Measurements from ENCODE around the gene TMEM139.

TMEM139 gene

GRCh38 chr7:143284591-143285469, at the start of gene TMEM139:
Gene TMEM139, plus strand, starts transcription at chr7:143284958. Its CDS starts 1,000 bp downstream, at chr7:143285958.
- no peak for DNase-seq

- no peak for DNase-seq
Measured at GRCh38 chr7:143235561-143235960, 49.2 kb upstream of the TMEM139 start.

DNA sequence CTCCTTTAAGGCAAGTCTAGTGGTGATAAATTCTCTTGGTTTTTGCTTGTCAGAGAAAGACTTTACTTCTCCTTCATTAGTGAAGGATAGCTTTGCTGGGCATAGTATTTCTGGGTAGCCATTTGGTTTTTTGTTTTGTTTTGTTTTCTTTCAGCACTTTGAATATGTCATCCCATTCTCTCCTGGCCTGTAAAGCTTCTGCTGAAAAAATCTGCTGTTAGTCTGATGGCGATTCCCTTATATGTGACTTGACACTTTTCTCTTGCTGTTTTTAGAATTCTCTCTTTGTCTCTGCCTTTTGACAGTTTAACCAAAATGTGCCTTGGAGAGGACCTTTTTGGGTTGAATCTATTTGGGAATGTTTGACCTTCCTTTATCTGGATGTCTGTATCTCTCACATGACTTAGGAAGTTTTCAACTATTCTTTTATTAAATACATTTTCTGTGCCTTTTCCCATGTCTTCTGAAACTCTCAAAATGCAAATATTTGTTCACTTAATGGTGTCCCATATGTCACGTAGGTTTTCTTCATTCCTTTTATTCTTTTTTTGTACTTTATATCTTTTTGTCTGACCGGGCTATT, 48.3 kb upstream of the TMEM139 start:
- DNase-seq, result no peak

GRCh38 chr7:143237366-143237765, 47.4 kb upstream of the TMEM139 start:
- DNase-seq, result no peak

GRCh38 chr7:143238289-143238980, 46.3 kb upstream of the TMEM139 start:
- DNase-seq, result no peak

- DNase-seq, result no peak
Measured at GRCh38 chr7:143239813-143240212, 44.9 kb upstream of the TMEM139 start.

DNA sequence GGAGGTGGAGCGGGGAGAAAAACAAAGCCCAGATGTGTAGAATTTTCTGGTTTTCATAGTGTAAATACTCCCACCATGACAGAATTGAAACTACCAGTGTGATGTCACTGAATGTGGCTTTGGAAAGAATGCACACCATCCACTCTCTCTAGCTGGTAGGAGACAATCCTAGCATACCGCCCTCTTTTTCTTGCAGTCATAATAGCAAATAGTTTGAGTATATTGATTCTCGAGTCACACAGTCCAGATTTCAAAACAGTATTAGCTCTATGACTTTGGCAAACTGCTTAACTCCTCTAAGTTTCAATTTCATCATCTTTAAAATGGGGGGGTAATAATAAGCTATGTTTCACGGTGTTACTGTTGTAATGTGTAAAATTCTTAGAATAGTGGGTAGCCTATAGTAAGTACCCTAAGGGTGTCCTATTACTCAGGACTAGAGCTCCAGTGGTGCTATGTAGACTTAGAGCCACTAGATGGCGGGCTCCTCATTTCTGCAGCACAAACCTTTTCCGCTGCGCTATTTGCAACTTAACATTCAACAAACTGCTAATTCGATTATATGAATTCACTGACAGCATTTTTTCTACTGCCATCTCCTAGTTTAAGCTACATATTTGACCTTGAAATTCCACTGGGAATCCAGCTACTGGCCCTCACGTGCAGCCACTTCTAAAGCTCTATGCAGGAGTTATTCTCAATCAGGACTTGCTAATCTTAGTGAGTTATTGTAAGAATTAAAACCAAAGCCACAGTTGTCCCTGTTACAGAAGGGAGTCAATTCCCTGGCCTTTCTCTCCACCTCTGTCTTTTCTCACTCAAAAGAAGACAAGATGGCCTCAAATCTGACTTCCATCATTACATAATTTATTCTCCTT, 44.2 kb upstream of the TMEM139 start:
- DNase-seq, result peak in 1 of 2 experiments; percentile 32

DNA sequence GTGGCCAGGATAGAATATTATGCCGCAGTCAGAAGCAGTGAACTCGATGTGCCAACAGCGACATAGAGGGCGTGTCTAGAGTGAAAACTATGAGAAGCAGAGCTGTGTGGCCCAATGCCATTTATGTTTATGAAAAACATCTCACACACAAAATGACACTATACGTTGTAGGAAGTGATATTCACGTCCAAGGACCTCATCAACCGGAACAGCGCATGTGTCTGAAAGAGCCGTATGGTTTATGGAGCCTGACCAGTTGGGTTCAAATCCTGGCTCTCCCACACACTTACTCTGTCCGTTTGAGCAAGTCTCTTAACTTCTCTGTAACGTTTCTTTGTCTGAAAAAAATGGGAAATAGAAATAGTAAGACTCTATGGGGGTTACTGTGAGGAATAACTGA, 42.5 kb upstream of the TMEM139 start:
- no peak for DNase-seq

DNA sequence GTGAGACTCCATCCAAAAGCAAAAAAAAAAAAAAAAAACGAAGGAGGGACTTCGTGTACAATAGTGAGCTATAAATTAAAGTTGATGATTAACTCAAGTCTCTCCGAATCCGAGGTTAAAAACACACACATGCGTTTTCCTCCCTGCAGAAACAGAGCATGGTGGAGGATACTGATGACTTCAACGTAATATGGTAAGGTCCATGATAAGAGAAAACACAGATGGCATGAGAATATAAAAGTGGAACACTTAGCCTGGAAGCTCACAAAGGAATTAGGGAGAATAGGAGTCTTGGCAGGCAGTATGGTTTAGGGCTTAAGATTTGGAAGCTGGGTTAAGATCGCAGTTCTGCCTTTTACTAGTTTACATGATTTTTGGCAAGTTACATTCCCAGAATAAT, 41.6 kb upstream of the TMEM139 start:
- DNase-seq, result no peak

GRCh38 chr7:143243614-143244013, 41.1 kb upstream of the TMEM139 start:
- DNase-seq, result no peak

DNA sequence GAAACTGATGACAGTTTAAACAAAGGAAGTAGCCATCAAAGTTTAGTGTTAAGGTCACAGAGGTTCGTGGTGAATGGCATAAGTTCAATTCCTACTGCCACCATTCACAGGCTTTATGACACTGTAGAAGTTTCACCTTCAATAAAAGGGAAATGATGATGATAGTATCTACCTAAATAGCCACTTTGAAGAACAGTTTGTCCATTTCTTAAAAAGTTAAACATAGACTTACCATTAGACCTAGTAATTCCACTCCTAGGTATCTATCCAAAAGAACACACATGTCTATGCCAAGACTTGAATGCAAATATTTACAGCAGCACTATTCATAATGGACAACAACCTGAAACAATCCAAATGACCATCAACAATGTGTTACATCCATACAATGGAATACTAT, 40.4 kb upstream of the TMEM139 start:
- DNase-seq, result no peak

DNA sequence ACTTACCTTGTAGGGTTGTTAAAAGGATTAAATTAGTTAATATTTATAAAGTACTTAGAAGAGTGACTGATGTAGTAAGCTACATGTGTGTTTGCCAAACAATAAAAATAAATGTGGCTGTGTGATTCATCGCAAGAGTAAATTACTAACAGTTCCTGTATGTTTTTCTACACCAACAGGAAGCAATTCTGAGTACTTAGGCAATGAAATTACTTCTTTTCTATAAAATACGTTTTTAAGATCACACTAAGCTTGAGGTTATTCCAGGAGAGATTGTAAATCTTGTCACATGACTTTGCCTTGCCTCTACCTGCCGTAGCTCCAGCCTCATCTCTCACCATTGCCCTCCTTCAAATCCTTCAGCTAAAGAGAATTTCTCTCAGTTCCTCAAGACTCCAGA, 39.6 kb upstream of the TMEM139 start:
- no peak for DNase-seq

DNA sequence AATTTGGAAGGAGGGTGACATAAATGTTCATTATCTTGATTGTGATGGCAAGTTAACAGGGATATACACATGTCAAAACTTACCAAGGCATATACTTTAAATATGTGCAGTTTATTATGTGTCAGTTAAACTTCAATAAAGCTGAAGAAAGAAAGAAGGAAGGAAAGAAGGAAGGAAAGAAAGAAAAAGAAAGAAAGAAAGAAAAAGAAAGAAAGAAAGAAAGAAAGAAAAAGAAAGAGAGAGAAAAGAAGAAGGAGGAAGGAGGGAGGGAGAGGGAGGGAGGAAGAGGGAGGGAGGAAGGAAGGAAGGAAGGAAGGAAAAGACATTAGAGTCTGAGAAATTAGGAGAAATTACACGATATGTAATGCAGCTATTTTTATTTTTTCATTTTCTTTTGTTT, 37.4 kb upstream of the TMEM139 start:
- no peak for DNase-seq

- no peak for DNase-seq
Measured at GRCh38 chr7:143248761-143249354, 35.9 kb upstream of the TMEM139 start.

GRCh38 chr7:143250199-143250598, 34.6 kb upstream of the TMEM139 start:
- no peak for DNase-seq

GRCh38 chr7:143250822-143251221, 33.9 kb upstream of the TMEM139 start:
- no peak for DNase-seq

GRCh38 chr7:143252006-143252405, 32.8 kb upstream of the TMEM139 start:
- DNase-seq, result no peak

DNA sequence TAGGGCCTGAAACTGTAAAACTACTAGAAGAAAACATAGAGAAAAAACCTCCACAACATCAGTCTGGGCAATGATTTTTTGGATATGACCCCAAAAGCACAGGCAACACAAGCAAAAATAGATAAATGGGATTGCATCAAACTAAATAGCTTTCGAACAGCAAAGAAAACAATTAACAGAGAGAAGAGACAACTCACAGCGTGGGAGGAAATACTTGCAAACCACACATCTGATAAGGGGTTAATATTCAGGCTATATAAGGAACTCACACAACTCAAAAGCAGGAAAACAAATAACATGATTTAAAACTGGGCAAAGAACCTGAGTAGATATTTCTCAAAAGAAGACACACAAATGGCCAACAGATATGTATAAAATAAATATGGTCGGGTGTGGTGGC, 29.2 kb upstream of the TMEM139 start:
- no peak for DNase-seq

DNA sequence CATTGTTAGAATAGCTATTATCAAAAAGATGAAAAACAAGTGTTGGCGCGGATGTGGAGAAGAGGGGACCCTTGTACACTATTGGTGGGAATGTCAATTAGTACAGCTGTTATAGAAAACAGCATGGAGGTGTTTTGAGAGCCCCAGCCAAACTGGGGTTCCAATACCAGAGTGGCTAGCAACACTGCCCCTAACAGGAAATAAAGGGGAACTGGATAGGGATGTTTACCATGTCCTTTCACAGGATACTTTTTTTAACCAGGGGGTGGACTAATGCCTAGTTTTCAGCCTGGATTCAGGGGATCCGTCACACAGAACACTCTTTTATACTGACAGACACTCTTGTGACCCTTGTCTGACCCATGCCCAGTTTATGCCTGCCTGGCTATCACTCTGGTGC, 28.4 kb upstream of the TMEM139 start:
- no peak for DNase-seq

DNA sequence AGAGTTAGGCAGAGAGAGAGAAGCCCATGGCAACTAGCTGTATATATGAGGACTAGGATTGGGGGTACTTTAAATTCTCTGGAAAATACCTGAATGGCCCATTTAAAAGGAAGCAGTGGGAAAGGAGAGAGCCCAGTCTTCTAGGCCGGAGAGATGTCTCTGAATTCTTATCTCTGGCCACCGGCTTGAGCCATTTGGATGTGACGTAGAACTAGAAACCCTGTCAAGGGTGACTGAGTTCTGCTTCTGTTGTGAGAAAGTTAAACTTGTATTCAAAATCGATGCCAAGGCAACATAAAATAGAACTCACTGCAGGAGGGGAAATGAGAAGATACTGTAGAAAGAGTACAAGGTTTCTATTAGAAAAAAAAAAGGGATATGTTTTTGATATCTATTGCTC, 27.8 kb upstream of the TMEM139 start:
- DNase-seq, result no peak

DNA sequence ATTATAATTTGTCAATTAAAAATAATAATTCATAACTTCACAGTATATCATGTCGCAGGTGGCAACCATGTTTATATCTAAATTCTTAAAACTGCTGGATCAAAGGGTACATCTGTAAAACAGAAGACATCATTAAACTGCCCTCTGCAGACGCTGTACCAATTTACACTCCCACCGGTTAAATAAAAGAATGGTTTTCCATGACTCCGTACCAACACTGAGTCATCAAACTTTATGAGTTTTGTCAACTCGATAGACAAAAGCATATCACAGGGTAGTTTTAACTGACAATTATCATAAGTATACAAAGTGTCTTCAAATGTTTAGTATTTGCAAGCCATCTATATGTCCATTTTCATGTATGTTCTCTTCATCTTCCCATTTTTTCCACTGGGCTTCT, 27.3 kb upstream of the TMEM139 start:
- DNase-seq, result no peak

GRCh38 chr7:143258831-143259230, 25.9 kb upstream of the TMEM139 start:
- DNase-seq, result no peak
